Activated CD4-positive, alpha-beta T cell treated with anti-CD3 and anti-CD28 coated beads, Interleukin-10, Interleukin-2, amounts not matched to agents 100 ng/mL and 50 ng/mL, durations not matched to agents 16 hours and 8 hours (primary cell): ENCODE results near the gene RMI2.

Experiments used
- DNase-seq: peaks from one replicate; pipeline ENCODE4 v3.0.0-alpha.2; 2020

RMI2 gene

GRCh38 chr16:11386054-11386680 lies 40.9 kb downstream of the RMI2 start:
- no peak for DNase-seq

GRCh38 chr16:11386791-11387546 lies 41.7 kb downstream of the RMI2 start:
- DNase-seq = no peak

- DNase-seq = no peak
Measured at GRCh38 chr16:11389083-11389482, 43.8 kb downstream of the RMI2 start.

GRCh38 chr16:11389631-11390565 lies 44.6 kb downstream of the RMI2 start:
- peak; percentile 33 for DNase-seq

DNA sequence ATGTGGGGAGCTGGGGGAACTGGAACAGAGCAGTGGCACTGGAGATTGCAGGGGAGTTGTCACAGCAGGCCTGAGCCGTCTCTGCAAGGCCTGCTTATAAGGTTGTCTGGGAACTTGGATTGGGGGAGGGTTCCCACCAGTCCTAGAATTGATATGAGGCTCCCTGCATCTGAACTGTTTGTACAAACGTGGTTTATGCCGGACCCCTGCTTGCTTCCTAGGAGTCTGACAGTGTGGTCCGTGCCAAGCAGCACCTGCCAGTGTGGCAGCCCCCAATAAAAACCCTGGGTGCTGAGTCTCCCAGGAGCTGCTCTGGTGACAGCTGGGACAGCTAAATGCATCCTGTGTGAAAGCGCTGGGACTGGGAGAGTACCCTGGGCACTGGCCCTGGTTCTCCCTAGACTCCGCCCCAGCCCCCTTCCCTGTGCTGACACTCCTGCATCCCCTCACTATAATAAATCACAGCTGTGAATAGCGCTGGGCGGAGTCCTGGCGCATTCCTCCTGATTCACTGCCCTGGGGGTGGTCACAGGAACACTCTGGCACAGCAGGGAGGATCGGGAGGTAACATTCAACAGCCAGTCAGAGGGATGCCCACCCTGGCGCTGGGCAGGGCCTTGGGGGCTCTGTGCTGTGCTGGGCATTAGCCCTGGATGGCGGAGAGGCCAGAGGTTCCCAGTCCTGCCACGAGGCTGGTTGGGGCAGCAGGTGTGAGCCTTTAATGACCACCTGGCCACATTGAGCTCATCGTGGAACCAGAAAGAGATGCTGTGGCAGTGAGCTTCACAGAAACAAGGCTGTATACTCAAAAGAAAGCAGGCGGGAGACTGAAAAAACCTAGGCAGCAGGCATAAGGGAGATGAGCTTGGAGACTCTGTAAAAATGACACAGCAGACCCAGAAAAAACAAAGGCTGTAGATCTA lies 45.6 kb downstream of the RMI2 start:
- DNase-seq = no peak

DNA sequence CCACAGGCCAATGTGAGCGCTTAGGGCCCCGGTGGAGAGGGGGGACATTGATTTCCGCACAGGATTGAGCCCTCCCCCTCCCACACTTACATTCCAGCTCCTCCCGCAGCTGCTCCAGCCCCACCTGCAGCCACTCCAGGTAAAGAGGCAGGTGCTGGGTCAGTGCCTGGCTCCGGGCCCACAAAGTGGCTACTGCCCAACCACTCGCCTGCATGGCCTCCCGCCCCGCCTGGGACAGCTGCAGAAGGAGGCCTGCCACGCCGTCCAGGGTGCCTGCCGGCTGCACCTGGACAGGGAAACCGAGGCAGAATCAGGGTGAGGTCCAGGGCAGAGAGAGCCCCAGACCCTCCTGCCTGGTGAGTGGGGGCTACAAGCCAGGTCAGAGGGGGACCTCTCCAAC lies 46.3 kb downstream of the RMI2 start:
- no peak for DNase-seq

GRCh38 chr16:11392041-11392581 lies 46.9 kb downstream of the RMI2 start:
- DNase-seq = no peak

GRCh38 chr16:11393366-11393765 lies 48.1 kb downstream of the RMI2 start:
- DNase-seq = no peak

DNA sequence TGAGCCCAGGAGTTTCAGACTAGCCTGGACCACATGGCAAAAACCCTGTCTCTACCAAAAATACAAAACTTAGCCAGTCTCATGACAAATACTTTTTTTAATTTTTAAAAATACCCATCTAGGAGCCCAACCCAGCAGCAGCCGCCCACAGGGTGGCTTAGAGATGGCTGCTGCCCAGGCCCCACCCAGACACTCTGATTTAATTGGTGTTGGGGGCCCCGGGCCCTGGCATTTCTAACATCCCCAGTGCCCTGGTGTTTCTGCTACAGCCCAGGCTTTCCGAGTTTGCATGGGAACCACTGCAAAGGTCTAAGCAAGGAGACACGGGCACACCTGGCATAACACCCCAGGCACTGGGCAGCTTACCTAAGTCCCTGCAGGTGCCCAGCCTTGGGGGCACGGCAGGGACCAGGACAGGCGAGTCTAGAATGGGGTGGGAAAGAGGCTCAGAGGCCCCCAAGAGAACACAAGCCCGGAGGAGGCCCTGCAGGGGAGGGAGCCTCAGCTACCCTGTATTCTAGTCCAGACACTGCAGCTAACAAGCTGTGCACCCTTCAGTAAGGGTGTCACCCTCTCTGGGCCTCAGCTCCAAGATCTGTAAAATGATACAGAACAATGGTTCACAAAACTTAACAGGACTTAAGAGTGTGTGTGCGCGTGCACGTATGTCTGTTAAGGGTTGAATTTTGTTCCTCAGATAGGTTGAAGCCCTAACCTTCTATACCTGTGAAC lies 48.8 kb downstream of the RMI2 start:
- DNase-seq = no peak

DNA sequence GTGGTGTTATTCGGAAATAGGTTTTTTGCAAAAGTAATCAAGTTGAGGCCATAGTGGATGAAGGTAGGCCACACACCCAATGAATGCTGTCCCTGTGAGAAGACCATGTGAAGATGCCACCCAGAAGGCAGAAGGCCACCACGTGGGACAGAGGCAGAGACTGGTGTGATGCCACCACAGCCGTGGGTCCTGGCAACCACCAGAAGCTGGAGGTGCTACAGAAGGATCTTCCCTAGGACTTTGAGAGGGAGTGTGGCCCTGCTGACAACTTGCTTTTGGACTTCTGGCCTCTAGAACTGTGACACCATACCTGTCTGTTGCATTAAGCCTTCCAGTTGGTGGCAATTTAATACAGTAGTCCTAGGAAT lies 49.3 kb downstream of the RMI2 start:
- no peak for DNase-seq

DNA sequence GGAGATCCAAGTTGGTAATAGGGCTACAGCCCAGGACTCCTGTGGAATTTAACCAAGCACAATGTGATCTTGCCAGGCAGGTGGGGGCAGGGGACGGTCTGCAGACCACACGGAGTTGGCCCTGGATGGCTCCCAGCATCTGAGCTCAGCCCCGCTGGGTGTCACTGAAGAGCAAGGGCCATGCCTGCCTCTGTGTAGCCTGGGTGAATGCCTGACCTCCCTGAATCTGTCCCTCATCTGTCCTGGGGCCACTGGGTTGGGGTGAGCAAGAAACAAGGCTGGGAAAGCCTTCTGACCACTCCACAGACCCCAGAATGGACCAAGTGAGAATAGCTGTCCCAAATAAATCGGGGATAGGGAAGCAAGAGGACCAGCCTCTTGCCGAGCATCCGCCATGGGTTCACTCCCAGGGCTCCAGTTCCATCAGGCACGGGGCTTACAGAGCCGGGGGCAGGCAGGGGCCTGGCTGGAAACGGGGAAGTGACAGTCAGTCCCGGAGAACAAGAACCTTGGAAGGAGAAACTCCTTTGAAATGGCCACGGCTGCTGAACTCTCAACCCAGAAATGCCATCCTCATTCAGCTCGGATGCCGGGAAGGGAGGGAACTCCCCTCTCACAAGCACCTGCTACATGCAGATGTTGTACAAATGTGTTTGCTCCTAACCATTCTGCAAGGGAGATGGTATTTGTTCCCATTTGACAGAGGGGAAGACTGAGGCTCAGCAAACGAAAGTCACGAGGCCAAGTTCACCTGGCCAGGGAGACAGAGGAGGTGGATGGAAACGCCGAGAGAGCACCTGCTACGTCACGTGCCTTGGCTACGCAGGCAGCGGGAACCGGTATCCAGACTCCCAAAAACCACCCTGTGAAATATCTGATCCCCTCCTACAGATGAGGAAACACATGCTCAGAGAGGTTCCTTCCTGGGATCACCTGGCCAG lies 50.0 kb downstream of the RMI2 start:
- DNase-seq = no peak

- DNase-seq = no peak
Measured at GRCh38 chr16:11395949-11396240, 50.6 kb downstream of the RMI2 start.

GRCh38 chr16:11396241-11397048 lies 51.2 kb downstream of the RMI2 start:
- peak; percentile 77 for DNase-seq

DNA sequence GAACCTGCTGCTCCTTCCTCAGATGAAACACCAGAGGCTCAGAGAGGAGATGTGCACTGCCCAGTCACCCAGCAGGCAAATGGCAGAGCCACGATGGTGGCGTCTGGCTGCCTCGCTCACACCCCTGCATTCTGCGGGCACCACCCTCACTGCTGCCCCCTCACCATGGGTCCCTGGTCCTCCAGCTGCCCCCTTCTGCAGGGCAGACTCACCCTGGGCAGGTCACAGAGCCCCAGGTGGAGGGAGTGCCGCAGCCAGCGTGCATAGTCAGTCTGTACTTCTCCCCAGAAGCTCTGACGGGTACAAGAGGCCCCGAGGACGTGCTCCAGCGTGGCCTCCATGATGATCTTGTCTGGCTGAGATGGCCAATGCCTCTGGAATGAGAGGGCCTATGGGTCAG lies 52.9 kb downstream of the RMI2 start:
- DNase-seq = no peak

- DNase-seq = no peak
Measured at GRCh38 chr16:11398851-11399250, 53.6 kb downstream of the RMI2 start.

- no peak for DNase-seq
Measured at GRCh38 chr16:11399261-11399831, 54.1 kb downstream of the RMI2 start.

DNA sequence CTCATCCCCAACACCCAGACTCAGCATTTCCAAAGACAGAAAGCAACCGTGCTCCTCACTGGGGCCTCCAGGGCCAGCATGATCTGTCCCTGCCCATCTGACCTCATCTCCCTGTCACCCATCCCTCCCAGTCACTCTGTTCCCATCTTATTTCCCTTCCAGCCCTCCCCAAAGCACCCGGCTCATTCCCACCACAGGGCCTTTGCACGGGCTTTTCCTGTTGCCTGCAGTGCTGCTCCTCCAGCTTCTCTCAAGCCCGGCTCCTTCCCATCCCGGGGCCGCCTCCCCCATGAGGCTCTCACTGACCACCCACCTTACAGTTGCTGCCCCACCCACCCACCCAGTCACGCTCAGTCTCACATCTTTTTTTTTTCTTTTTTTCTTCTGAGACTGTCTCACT lies 54.8 kb downstream of the RMI2 start:
- DNase-seq = no peak
